ENCODE data around the gene PAGR1. TPM values are rescaled to one million over a fixed set of nuclear protein-coding genes. Genes with fewer than 3 reads are reported as not detected.

Gene PAGR1
- total and polyA plus RNA-seq, 2 of the 13 experiments (the other 11 are each of a cell fraction or from before 2014, with no cell fraction given), result 9.8 to 66.4 TPM

GRCh38 chr16:29805232-29806098 lies 10.5 kb upstream of the PAGR1 start (continued):
- no peak for TF ChIP-seq ZNF512 (CRISPR knock-in tag; IDR thresholded peaks at IDR 0.05)
- TF ChIP-seq NCOA1 (CRISPR knock-in tag; IDR thresholded peaks at IDR 0.05), result peak; percentile 83; the same call in 1 of the 2 replicates
- TF ChIP-seq GABPA (IDR thresholded peaks at IDR 0.05; ENCODE audit: low read depth, low read length), result no peak
- peak; percentile 76 for TF ChIP-seq GABPA (CRISPR knock-in tag; IDR thresholded peaks at IDR 0.05; ENCODE audit: low read depth)
- no peak for TF ChIP-seq ZNF737 (CRISPR knock-in tag; IDR thresholded peaks at IDR 0.05; ENCODE audit: borderline replicate concordance)
- TF ChIP-seq GMEB2 (CRISPR knock-in tag; IDR thresholded peaks at IDR 0.05; ENCODE audit: low read depth), result peak; percentile 78
- TF ChIP-seq SYNCRIP (IDR thresholded peaks at IDR 0.05; ENCODE audit: insufficient read depth, low read depth, low read length), result no peak
- peak; percentile 93 for TF ChIP-seq HNRNPLL (IDR thresholded peaks at IDR 0.05; ENCODE audit: low read depth, low read length, poor library complexity, severe bottlenecking)
- TF ChIP-seq MTF2 (CRISPR knock-in tag; IDR thresholded peaks at IDR 0.05; ENCODE audit: borderline replicate concordance), result 0 out of 2 replicates have a peak, but pooled peaks have one; percentile 6
- TF ChIP-seq ZNF605 (CRISPR knock-in tag; IDR thresholded peaks at IDR 0.05), result 0 out of 2 replicates have a peak, but pooled peaks have one; percentile 15
- 0 out of 2 replicates have a peak, but pooled peaks have one; percentile 42 for TF ChIP-seq NR0B2 (CRISPR knock-in tag; IDR thresholded peaks at IDR 0.05)
- TF ChIP-seq ZBTB14 (CRISPR knock-in tag; IDR thresholded peaks at IDR 0.05), result peak; percentile 100
- peak; percentile 99 for TF ChIP-seq ERF (CRISPR knock-in tag; IDR thresholded peaks at IDR 0.05)
- peak; percentile 96 for TF ChIP-seq FOXO1 (CRISPR knock-in tag; IDR thresholded peaks at IDR 0.05)
- peak; percentile 52; the same call in 1 of the 2 replicates for TF ChIP-seq ZNF3 (CRISPR knock-in tag; IDR thresholded peaks at IDR 0.05)
- TF ChIP-seq HNF4A (CRISPR knock-in tag; IDR thresholded peaks at IDR 0.05), result peak; percentile 14; the same call in 1 of the 2 replicates
- peak; percentile 93 for TF ChIP-seq ZBTB43 (CRISPR knock-in tag; conservative IDR thresholded peaks at IDR 0.05)
- TF ChIP-seq ZNF18 (CRISPR knock-in tag; IDR thresholded peaks at IDR 0.05; ENCODE audit: insufficient replicate concordance), result peak; percentile 96
- peak; percentile 95 for TF ChIP-seq NFKB2 (CRISPR knock-in tag; IDR thresholded peaks at IDR 0.05; ENCODE audit: borderline replicate concordance)
- 0 out of 2 replicates have a peak, but pooled peaks have one; percentile 84 for TF ChIP-seq U2AF2 (IDR thresholded peaks at IDR 0.05; ENCODE audit: low read depth, low read length)
- TF ChIP-seq MAX (IDR thresholded peaks at IDR 0.05), result peak; percentile 99

Measured in HepG2 (cell line).